DOHH2 (cell line): ENCODE measurements around the gene ALDH1A3.

Experiments
- H3F3A ChIP-seq: fragments of 200-600 bp; sonication (generic), shearing (Covaris generic); 2 replicates; pipeline ENCODE4 v1.6.0; 2016; ENCODE audit warnings: antibody characterized with exemption, mild to moderate bottlenecking; ENCODE audit not compliant: control insufficient read depth, insufficient read depth
- H3K27ac ChIP-seq: fragments of 200-600 bp; sonication (generic); 2 replicates; pipeline ENCODE4 v1.5.1; 2014; ENCODE audit warnings: low read depth, mild to moderate bottlenecking, low read length, moderate library complexity
- H3K27me3 ChIP-seq: fragments of 200-600 bp; sonication (generic); 2 replicates; pipeline ENCODE4 v1.6.1; 2014; ENCODE audit warnings: mild to moderate bottlenecking, low read length, mixed read lengths; ENCODE audit not compliant: control insufficient read depth
- H3K36me3 ChIP-seq: fragments of 200-600 bp; sonication (generic); 2 replicates; pipeline ENCODE4 v1.6.1; 2014; ENCODE audit warnings: mild to moderate bottlenecking, low read length, moderate library complexity, mixed read lengths; ENCODE audit not compliant: control insufficient read depth
- H3K4me1 ChIP-seq: fragments of 200-600 bp; sonication (generic); 2 replicates; pipeline ENCODE4 v1.6.1; 2014; ENCODE audit warnings: mild to moderate bottlenecking, low read length, mixed read lengths; ENCODE audit not compliant: control insufficient read depth
- H3K4me2 ChIP-seq: fragments of 200-600 bp; sonication (generic); 2 replicates; pipeline ENCODE4 v1.6.0; 2014; ENCODE audit warnings: mild to moderate bottlenecking, low read length, moderate library complexity
- H3K4me3 ChIP-seq: fragments of 200-600 bp; sonication (generic); 2 replicates; pipeline ENCODE4 v1.5.1; 2014; ENCODE audit warnings: mild to moderate bottlenecking, low read length, mixed read lengths
- H3K79me2 ChIP-seq: fragments of 200-600 bp; sonication (generic); 2 replicates; pipeline ENCODE4 v1.6.1; 2014; ENCODE audit warnings: mild to moderate bottlenecking, low read length, mixed read lengths; ENCODE audit not compliant: control insufficient read depth
- H3K9me2 ChIP-seq: fragments of 200-600 bp; sonication (generic); replicated peaks from 2 replicates; pipeline ENCODE4 v1.6.1; 2014; ENCODE audit warnings: mild to moderate bottlenecking, low read length, mixed read lengths; ENCODE audit not compliant: control insufficient read depth
- H3K9me3 ChIP-seq: fragments of 200-600 bp; sonication (generic); 2 replicates; pipeline ENCODE4 v1.6.1; 2014; ENCODE audit warnings: antibody characterized with exemption, low read length, mixed read lengths; ENCODE audit not compliant: control insufficient read depth, insufficient read depth
- H4K20me1 ChIP-seq: fragments of 200-600 bp; sonication (generic); 2 replicates; pipeline ENCODE4 v1.6.0; 2014; ENCODE audit warnings: low read depth, mild to moderate bottlenecking, antibody characterized with exemption, low read length, moderate library complexity; ENCODE audit not compliant: control insufficient read depth, insufficient read depth
- CTCF ChIP-seq: fragments of 200-600 bp; sonication (generic); IDR thresholded peaks from one replicate; pipeline ENCODE4 v1.5.1; 2014; ENCODE audit warnings: antibody characterized with exemption, mild to moderate bottlenecking, low read depth, low read length; ENCODE audit not compliant: poor library complexity, severe bottlenecking
- EZH2phosphoT487 ChIP-seq: fragments of 200-600 bp; sonication (generic); IDR thresholded peaks from 2 replicates; pipeline ENCODE4 v1.6.1; 2017; ENCODE audit warnings: borderline replicate concordance, mild to moderate bottlenecking, antibody characterized with exemption, low read length, moderate library complexity, mixed read lengths

Gene ALDH1A3

GRCh38 chr15:100914876-100915275, 35.2 kb downstream of the ALDH1A3 start:
- Histone ChIP-seq H3K4me3 (no peak overlapping the region), H3K4me1 (peaks cover 24% of the 10 kb centered on the region), H3K27ac (no peak overlapping the region), H3K36me3 (peaks cover 57% of the 10 kb centered on the region), H4K20me1 (no peaks in the 10 kb centered on the region), H3F3A (no peaks in the 10 kb centered on the region), H3K9me3 (no peaks in the 10 kb centered on the region), H3K27me3 (no peaks in the 10 kb centered on the region), H3K79me2 (peaks cover 53% of the 10 kb centered on the region), H3K4me2 (no peak overlapping the region), H3K9me2 (no peaks in the 10 kb centered on the region)
- TF ChIP-seq CTCF (peak; percentile 34), EZH2phosphoT487 (no peak)

- TF ChIP-seq CTCF (peak; percentile 98), EZH2phosphoT487 (no peak)
- peaks cover 49% of the 10 kb centered on the region for H3K4me1 ChIP-seq
- peak overlapping the region; percentile 85 for H3K27ac ChIP-seq
- no peaks in the 10 kb centered on the region for H3K27me3 ChIP-seq
- H3K9me2 ChIP-seq: no peaks in the 10 kb centered on the region
- H4K20me1 ChIP-seq: no peaks in the 10 kb centered on the region; the same call in 1 of the 2 replicates
- H3K9me3 ChIP-seq: no peaks in the 10 kb centered on the region
- peaks cover 86% of the 10 kb centered on the region for H3K79me2 ChIP-seq
- peak overlapping the region; percentile 92 for H3K4me2 ChIP-seq
- peaks cover 30% of the 10 kb centered on the region for H3F3A ChIP-seq
- peak overlapping the region; percentile 84 for H3K4me3 ChIP-seq
- peaks cover 78% of the 10 kb centered on the region for H3K36me3 ChIP-seq
These were observed 38.5 kb downstream of the ALDH1A3 start for GRCh38 chr15:100918034-100918689.

- Histone ChIP-seq H3K9me3 (no peaks in the 10 kb centered on the region), H3K27ac (peak within 1 kb of the TSS; percentile 92), H3K4me3 (peak within 1 kb of the TSS; percentile 96), H3K9me2 (no peaks in the 10 kb centered on the region), H3K27me3 (no peaks in the 10 kb centered on the region), H3K79me2 (peaks cover 93% of the 10 kb centered on the region), H4K20me1 (no peaks in the 10 kb centered on the region; the same call in 1 of the 2 replicates), H3K36me3 (peaks cover 85% of the 10 kb centered on the region), H3K4me1 (peaks cover 56% of the 10 kb centered on the region), H3F3A (peaks cover 36% of the 10 kb centered on the region), H3K4me2 (peak within 1 kb of the TSS; percentile 100)
- no peak for TF ChIP-seq CTCF
- no peak for TF ChIP-seq EZH2phosphoT487
These were observed 39.3 kb downstream of the ALDH1A3 start, which contains the start of gene LRRK1 for GRCh38 chr15:100918690-100919480. Gene LRRK1, plus strand, starts transcription at chr15:100919357. Its CDS starts 5,276 bp downstream, at chr15:100924633.
